ENCODE data around the gene CPVL. TPM values are rescaled to one million over a fixed set of nuclear protein-coding genes. Genes with fewer than 3 reads are reported as not detected.

The CPVL gene
- total RNA-seq, 1 donor from 2014 or later = 5.0 TPM

DNA sequence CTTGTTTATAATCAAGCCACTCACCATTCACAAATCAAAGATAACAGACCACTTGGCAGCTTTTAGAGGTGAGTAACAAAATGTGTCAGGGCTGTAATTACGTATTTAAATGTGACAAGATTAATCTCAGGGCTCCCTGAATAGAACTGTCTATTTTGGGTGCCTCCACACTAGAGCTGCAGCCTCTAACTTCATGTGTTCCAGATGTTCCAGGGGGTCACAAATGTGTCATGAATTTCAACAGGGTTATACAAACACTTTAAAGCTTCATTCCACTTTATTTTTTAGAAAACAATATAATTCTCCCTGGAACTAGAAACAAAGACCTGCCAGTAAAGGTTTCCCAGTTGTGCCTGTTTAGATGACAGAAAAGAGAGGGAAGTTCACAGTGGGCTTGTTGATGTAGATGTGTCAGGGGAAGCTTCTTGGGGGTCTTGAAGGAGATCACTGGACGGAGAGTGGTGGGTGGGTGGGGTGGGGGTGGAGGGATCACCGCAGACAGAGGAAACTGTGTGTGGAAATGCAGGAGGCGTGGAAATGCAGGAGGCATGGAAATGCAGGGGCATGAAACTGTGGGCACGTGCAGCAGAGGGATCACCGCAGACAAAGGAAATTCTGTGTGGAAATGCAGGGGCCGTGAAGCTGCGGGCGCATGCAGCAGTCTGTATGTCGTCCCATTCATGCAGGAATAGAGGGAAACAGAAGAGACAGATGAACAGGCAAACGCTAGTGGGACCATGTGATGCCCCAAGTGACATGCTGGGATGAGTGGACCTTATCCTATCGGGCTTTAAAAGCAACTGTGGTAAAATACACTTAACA lies 146.2 kb downstream of the CPVL start:
- ATAC-seq = no peak

DNA sequence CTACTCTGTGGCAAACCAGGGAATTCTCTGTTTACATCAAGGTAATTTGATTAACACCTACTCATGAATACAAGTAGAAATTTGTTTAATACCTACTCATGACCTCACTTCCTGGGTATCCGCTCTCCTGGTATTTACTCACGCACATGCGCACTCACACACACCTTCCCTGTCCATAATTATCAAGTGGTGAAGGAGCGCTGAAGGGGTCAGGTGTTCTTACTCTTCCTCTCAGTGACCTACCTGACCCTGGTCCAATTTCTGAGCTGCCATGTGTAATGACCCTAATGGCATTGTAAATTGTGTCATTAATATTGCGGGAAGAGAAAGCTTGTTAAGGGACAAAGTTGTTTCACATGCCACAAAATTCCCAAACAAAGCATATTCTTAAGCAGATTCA lies 146.9 kb downstream of the CPVL start:
- ATAC-seq = no peak

GRCh38 chr7:28998105-28998504 lies 148.2 kb downstream of the CPVL start:
- no peak for ATAC-seq

DNA sequence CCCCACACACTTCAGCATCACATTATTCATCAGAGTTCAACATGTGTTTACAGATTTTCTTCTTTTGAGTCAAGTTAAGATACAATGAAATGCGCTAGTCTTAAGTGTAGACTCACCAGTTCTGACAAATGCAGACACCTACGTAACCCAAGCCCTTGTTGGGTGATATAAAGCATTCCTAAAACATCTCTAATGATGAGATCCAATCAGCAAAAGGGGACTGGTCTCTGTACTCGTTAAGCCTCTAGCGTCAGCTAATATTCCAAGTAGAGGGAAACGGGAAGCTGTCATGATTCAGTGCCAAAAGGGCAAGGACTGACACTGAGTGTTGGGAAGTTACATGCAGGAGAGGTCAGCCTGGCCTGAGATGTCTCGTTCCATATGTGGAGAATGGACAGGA lies 149.5 kb downstream of the CPVL start:
- no peak for ATAC-seq

DNA sequence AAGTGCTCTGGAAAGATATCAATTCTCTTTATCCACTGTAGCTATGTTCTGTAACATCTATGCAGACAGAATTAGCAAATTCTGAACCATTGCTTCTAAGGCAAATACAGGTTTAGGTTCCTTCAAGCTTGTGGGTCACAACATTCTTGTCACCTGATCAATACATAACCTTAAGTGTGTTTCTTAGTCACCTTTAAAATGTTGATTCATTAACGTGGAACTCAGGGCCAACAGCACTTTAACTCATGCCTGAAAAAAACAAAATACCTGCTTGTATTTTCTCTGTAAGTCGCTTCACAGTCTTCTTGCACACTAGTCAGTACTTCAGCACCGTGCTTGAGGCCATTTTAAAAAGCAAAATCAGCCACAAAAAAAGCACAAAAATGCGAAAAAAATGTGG lies 153.0 kb downstream of the CPVL start:
- no peak for ATAC-seq

- no peak for ATAC-seq
These were observed 153.5 kb downstream of the CPVL start for GRCh38 chr7:28992798-28993197.

DNA sequence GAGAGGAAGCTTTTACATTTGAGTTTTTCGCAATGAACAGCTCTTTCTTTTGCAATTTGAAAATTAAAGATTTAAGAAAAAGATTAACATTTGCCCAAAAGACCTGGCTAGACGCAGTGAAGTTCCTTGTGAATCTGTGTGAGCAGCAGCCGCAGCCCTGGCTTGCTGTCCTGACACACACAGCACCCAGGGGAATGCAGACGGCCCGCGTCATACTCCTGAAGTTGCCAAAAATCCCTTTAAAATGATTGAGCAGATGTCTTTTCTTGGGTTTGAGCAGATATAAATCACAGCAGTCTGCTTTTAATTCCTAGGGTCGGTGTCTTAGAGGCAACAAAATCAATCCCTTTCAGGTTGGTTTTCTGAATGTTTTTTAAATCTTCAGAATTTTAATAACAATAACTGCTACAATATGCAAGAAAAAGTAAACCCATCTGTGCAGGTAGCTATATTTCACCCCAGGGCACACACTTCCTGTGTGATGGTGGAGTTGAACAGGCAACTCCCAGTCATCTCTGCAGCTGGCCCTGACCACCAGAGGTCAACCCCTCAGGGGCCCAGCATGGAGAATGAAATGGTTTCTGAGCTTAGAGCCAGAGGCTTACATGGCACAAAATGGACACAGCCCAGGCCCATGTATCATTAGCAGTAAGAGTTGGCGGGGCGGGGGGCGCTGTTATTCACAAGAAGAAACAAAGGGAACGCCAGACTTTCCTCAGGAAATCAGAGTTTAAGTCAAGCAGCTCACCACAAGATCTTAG lies 156.0 kb downstream of the CPVL start:
- no peak for ATAC-seq

- ATAC-seq = no peak
These were observed 156.9 kb downstream of the CPVL start for GRCh38 chr7:28989211-28989980.

GRCh38 chr7:28988810-28989209 lies 157.5 kb downstream of the CPVL start:
- peak; percentile 57 for ATAC-seq

DNA sequence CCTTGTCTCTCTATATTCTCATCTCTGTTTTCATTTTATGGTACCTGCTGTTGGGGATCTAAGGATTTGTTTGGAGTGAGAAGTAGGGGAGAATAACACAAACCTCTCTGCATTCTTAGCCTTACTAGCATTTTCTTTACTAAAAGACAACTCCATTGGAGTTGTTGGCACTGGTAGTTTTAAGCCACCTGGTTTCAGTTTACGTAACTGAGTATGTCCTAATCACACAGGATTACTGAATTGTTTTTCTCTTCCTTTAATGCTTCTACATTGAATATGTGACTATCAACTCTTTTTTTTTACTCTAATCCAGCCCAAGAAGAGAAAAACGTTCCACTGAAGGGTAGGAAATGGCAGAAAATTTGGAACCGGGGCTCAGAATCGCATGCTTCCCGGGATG lies 158.2 kb downstream of the CPVL start:
- peak; percentile 40 for ATAC-seq

- peak; percentile 66 for ATAC-seq
These were observed 159.6 kb downstream of the CPVL start for GRCh38 chr7:28986765-28987110.

DNA sequence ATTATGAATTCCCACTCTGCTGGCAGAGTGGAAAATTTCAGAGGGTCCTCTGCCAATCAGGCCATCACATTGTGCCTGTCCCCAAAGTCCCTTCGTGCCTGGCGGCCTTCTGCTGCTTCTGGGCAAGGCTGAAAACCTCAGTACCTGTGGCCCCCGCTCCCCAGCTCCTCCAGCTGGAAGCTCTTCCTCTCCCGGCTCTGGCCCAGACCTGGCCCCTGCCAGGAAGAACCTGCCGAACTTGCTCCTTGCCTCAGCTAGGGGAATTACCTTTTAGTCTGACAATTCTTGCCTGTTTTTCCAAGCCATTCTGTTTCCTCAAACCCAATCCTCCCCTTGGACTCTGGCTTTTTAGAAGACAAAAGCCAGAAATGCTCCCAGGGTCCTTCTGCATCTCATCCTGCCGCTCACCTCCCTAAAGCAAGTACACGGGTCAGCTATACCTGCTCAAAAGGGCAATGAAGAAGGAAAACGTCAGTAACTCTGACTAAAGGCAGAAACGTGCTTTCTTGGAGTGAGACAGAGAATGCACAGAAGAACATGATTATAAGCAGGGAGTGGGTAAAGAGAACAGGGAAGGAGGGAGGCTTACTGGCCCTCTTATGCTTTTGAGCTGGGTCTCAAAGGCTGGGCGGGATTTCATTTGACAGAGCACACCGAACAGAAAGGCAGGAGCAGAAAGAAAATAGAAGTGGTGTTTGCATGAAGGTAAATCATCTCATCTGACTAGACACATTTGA lies 160.1 kb downstream of the CPVL start:
- peak; percentile 77 for ATAC-seq

DNA sequence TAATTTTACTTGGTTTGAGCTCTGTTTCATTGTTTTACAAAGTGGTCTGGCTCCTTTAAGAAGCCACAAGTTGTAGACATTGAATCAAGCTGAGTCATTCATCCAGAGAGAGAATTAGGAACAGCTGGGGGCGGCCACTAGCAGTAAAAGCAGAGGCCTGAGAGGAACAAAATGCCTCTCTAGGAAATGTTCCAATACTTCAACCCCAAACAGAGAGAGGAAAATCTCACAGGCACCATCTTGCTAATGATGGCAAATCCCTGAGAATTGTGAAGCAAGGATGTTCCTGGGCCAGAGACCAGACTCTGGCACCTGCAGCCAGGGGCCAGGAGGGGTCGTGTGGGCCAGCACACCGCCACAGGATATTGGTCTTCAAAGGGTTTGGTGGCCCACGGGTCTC lies 161.7 kb downstream of the CPVL start:
- peak; percentile 48 for ATAC-seq

DNA sequence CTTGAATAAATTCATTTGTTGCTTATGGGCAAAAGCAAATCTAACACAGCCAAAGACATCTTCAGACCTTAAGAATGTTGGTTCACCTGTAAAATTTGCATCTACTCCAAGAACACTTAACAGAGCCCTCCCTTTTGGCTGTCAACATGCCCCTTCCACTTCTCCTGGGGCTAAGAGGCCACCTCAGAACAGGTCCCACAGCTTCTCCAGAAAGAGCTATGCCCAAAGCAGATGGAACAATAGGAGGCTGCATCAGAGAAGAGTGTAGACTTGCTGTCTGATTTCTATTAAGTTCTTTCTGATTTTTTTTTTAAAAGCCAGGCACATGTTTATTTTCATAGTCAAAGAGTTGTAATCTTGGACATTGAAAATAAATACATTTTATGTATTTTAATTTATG lies 162.1 kb downstream of the CPVL start:
- peak; percentile 27 for ATAC-seq

DNA sequence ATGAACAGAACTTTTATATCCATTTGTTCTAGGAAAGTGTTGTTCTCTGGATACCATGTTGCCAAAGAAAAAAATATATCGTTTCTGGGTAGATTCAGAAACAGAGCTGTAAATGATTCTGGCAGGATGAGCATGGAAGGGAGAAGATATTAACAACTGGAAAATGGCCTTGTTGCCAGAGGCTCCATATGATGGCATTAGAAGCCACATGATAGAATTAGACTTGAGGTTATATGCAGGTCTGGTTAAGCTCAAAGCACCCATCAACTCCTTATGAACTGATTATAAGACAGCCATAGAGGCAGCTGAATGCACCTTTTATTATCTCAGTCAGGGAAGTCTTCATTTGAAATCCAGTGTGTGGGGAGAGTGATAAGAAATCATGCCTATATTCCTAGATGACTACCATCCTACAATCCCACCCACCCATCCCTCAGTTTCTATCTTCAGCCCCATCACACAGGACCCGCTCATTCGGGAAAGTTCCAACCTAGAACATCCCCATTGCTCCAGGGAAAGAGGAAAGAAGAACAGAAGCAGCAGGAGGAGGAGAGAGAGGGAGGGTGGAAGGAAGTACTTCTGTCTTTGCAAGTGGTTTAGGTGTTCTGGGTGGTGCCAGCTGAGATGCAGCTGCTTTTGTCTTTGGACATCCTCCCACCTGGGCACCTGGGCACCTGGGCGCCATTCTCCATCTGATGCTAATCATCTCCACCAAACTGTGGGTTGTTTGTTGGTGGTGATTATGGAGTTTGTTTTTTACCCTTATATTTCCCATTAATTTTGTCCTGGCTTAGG lies 162.7 kb downstream of the CPVL start:
- no peak for ATAC-seq

GRCh38 chr7:28981161-28981465 lies 165.2 kb downstream of the CPVL start:
- no peak for ATAC-seq

DNA sequence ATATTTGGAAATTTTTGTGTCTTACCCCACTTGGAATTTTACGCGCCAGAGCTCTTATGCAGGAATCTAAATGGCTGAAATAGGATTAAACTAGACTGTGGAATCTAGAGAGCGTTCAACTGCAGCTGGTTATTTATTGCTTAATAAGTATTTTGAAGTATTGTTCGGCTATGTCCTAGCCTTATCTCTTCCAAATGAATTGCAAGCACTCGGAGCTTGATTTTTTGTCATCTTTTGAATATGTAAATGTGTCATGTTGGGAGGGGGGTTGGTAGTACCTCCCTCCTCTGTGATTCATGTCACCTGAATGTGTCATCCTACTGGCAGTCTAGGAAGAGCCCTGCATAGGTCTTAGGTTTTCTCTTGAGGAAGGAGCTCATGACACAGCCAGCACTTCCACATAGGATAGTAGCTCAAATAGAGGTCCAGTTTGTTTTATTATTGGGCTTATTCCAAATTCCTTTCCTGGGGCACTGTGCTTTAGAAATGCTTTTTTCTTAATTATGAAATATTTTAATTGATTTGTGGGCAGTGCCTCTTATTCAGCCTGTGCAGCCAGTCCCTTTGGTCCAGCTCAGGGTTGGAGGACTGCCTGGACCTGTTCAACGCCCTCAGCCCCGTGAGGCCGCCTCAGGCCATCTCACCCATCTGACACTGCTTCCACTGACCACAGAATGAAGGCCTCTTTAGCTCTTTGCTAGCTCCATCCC lies 165.7 kb downstream of the CPVL start:
- peak; percentile 73 for ATAC-seq

DNA sequence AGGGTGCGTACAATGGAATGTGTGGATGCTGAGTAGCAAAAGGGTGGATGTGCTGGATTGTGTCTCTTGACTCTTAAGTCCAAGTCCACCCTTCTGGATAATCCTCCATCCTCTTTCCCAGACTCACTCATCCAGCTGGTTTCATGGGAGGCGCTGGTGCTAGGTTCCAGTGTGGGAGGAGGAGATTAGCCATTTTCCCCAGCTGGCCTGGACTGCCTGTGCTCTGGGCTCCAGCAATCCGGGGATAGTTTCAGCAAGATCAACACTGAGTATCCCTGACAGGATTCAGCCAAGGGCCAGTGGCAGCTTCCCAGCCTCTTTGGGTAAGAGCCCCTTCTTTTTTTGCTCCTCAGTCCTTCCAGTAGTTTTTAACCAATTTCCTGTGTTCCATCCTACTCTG lies 166.6 kb downstream of the CPVL start:
- ATAC-seq = no peak

DNA sequence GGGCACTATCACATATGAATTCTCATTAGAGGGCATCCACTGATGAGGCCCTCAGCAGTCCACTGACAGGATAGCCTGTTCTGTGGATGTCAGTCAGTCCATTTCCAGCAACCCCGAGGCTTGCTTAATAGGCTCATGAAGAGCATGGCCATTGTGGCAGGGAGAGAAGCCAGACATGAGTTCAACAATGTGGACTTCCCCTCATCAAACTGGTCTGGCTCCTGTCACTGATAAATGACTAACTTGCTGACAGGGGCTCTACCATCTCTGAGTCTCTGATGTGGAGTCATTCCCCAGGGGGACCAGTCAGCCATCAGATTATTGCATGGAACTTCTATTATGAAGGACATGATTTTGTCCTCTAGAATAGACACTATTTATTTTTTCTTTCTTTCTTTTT lies 168.5 kb downstream of the CPVL start:
- ATAC-seq = no peak

- no peak for ATAC-seq
These were observed 170.3 kb downstream of the CPVL start for GRCh38 chr7:28976022-28976421.

GRCh38 chr7:28973591-28973990 lies 172.7 kb downstream of the CPVL start:
- no peak for ATAC-seq

All from esophagus mucosa (tissue), 1 donor.